A673 (cell line): ENCODE results near the gene ABCC10.

Experiments used
- CTCF ChIP-seq: fragments of 300-800, 200-600 bp; sonication (generic); conservative IDR thresholded peaks from 2 replicates; pipeline ENCODE4 v1.5.1; 2017; ENCODE audit warnings: low read depth, mild to moderate bottlenecking, antibody characterized with exemption, low read length, moderate library complexity, mixed read lengths
- EZH2 ChIP-seq: fragments of 200-600 bp; sonication (generic); IDR thresholded peaks from 2 replicates; pipeline ENCODE4 v1.6.1; 2017; ENCODE audit warnings: borderline replicate concordance, low read depth, mild to moderate bottlenecking, mixed read lengths, antibody characterized with exemption, low read length; ENCODE audit not compliant: poor library complexity, severe bottlenecking

GRCh38 chr6:43396408-43397149 is 30.8 kb upstream of the ABCC10 start:
- TF ChIP-seq EZH2 (no peak), CTCF (no peak)
